ENCODE measurements around the gene ELOA2. TPM values are rescaled to one million over a fixed set of nuclear protein-coding genes. Genes with fewer than 3 reads are reported as not detected.
"Not testable (repeated sequence)": the region's sequence is repeated elsewhere in the genome, so short reads cannot be mapped to it uniquely, and the experiment has no call there.

Gene ELOA2
- total and polyA plus RNA-seq, 2 experiments from 2014 or later: not detected

GRCh38 chr18:47023769-47024465 lies 11.5 kb downstream of the ELOA2 start:
- H3K27me3 ChIP-seq (replicated peaks; ENCODE audit: insufficient read depth); H3K9me3 ChIP-seq (ENCODE audit: low read depth); H3K4me3 ChIP-seq; H3K79me2 ChIP-seq (ENCODE audit: insufficient read depth); H3F3A ChIP-seq (ENCODE audit: insufficient read depth); DNase-seq; H3K36me3 ChIP-seq (ENCODE audit: low read depth); H3K4me2 ChIP-seq (ENCODE audit: unreplicated experiment); H3K4me1 ChIP-seq (ENCODE audit: insufficient read depth); H3K27ac ChIP-seq; in situ Hi-C loops (cut with MboI); H3K9ac ChIP-seq; H2AFZ ChIP-seq; H3K9me2 ChIP-seq (ENCODE audit: insufficient read depth); H4K20me1 ChIP-seq (ENCODE audit: insufficient read depth): not testable (repeated sequence)
- WGBS, 2 experiments (ENCODE audit: low coverage in 1 of 2, low lambda C conversion rate in 2 of 2, missing lambda C conversion rate in 2 of 2): no CpG with 5 or more reads among the region's 55 CpGs

DNA sequence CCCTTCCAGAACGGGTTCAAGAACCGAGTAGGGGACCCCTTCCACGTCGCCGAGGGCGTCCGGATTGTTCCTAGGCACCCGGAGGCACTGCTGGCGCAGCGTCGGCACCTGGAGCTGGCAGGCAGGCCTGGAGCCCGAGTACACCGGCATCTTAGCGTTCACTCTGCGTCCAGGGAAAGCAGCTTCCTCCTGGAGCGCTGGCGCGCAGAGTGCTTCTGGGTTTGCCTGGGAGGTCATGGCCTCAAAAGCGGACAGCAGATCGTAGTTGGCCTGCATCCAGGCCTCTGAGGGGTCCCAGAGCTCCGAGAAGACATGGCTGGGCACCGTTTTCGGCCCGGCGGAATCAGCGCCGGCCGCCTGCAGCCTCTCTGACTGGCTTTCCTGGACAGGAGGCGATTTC lies 12.6 kb downstream of the ELOA2 start:
- H3K4me2 ChIP-seq (ENCODE audit: unreplicated experiment); H3K27ac ChIP-seq; H3K79me2 ChIP-seq (ENCODE audit: insufficient read depth); H2AFZ ChIP-seq; H3K4me3 ChIP-seq; H3K9ac ChIP-seq; H3K9me3 ChIP-seq (ENCODE audit: low read depth); DNase-seq; H4K20me1 ChIP-seq (ENCODE audit: insufficient read depth); in situ Hi-C loops (cut with MboI); H3K27me3 ChIP-seq (replicated peaks; ENCODE audit: insufficient read depth); H3K9me2 ChIP-seq (ENCODE audit: insufficient read depth); H3F3A ChIP-seq (ENCODE audit: insufficient read depth); H3K36me3 ChIP-seq (ENCODE audit: low read depth); H3K4me1 ChIP-seq (ENCODE audit: insufficient read depth): not testable (repeated sequence)
- WGBS, 2 experiments (ENCODE audit: low coverage in 1 of 2, low lambda C conversion rate in 2 of 2, missing lambda C conversion rate in 2 of 2): 81 to 94% methylated on average over 7 to 12 of the region's 29 CpGs

DNA sequence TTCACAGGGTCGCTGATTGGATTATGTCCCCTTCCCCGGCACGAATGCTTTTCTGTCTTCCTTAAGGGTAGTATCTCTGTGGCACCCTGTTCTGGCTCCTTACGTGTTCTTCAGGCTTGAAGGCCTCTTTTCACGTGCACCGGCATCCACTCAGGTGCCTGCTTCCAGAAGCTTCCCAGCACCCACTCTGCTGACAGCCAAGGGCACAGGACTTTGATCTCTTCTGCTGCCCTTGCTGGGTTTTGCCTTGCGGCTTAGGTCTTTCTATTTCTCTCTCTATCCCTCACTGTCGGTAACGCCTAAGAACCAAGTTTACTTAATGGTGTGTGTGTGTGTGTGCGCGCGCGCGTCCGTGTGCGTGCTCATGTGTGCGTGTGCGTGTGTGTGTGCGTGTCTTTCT lies 14.7 kb downstream of the ELOA2 start:
- in situ Hi-C loops (cut with MboI); H3K36me3 ChIP-seq (ENCODE audit: low read depth); H4K20me1 ChIP-seq (ENCODE audit: insufficient read depth); H3K79me2 ChIP-seq (ENCODE audit: insufficient read depth); H3K9me3 ChIP-seq (ENCODE audit: low read depth); H2AFZ ChIP-seq; H3F3A ChIP-seq (ENCODE audit: insufficient read depth); DNase-seq; H3K4me1 ChIP-seq (ENCODE audit: insufficient read depth); H3K9ac ChIP-seq; H3K4me3 ChIP-seq; H3K27ac ChIP-seq; H3K27me3 ChIP-seq (replicated peaks; ENCODE audit: insufficient read depth); H3K9me2 ChIP-seq (ENCODE audit: insufficient read depth); H3K4me2 ChIP-seq (ENCODE audit: unreplicated experiment): not testable (repeated sequence)
- no CpG with 5 or more reads among the region's 19 CpGs for WGBS, 2 experiments (ENCODE audit: low coverage in 1 of 2, low lambda C conversion rate in 2 of 2, missing lambda C conversion rate in 2 of 2)

GRCh38 chr18:47019870-47020269 lies 15.6 kb downstream of the ELOA2 start:
- H4K20me1 ChIP-seq (ENCODE audit: insufficient read depth); in situ Hi-C loops (cut with MboI); H3K9me3 ChIP-seq (ENCODE audit: low read depth); H3K36me3 ChIP-seq (ENCODE audit: low read depth); H3K27ac ChIP-seq; H3K4me3 ChIP-seq; H3F3A ChIP-seq (ENCODE audit: insufficient read depth); H3K9ac ChIP-seq; H3K4me1 ChIP-seq (ENCODE audit: insufficient read depth); H3K79me2 ChIP-seq (ENCODE audit: insufficient read depth); H3K4me2 ChIP-seq (ENCODE audit: unreplicated experiment); H3K9me2 ChIP-seq (ENCODE audit: insufficient read depth); H3K27me3 ChIP-seq (replicated peaks; ENCODE audit: insufficient read depth); DNase-seq; H2AFZ ChIP-seq: not testable (repeated sequence)
- WGBS, 2 experiments (ENCODE audit: low coverage in 1 of 2, low lambda C conversion rate in 2 of 2, missing lambda C conversion rate in 2 of 2): no CpG with 5 or more reads among the region's 10 CpGs

Other genes starting within 250 kb of the ELOA2 start
- gene PIAS2, start 118.1 kb downstream of the ELOA2 start, total RNA-seq (2014; rRNA removed; shearing (Covaris generic)): 21.3 and 25.0 TPM in 2 replicates
- gene PIAS2, start 118.1 kb downstream of the ELOA2 start, polyA plus RNA-seq (2016; fragmentation: Nextera tagmentation; extraction: Ambion mirVana): 23.0 and 26.0 TPM in 2 replicates
- 3.9 and 9.6 TPM in 2 replicates for gene KATNAL2, start 118.0 kb downstream of the ELOA2 start, total RNA-seq (2014; rRNA removed; shearing (Covaris generic))
- gene KATNAL2, start 118.0 kb downstream of the ELOA2 start, polyA plus RNA-seq (2016; fragmentation: Nextera tagmentation; extraction: Ambion mirVana): 4.1 and 4.6 TPM in 2 replicates
- gene HDHD2, start 114.9 kb upstream of the ELOA2 start, total RNA-seq (2014; rRNA removed; shearing (Covaris generic)): 11.6 and 14.2 TPM in 2 replicates
- 23.6 and 25.4 TPM in 2 replicates for gene HDHD2, start 114.9 kb upstream of the ELOA2 start, polyA plus RNA-seq (2016; fragmentation: Nextera tagmentation; extraction: Ambion mirVana)
- gene IER3IP1, start 140.7 kb upstream of the ELOA2 start, total RNA-seq (2014; rRNA removed; shearing (Covaris generic)): 26.3 and 28.3 TPM in 2 replicates
- gene IER3IP1, start 140.7 kb upstream of the ELOA2 start, polyA plus RNA-seq (2016; fragmentation: Nextera tagmentation; extraction: Ambion mirVana): 39.8 and 40.9 TPM in 2 replicates
- not detected in 2 replicates for gene SKOR2, start 216.0 kb upstream of the ELOA2 start, total RNA-seq (2014; rRNA removed; shearing (Covaris generic))
- gene SKOR2, start 216.0 kb upstream of the ELOA2 start, polyA plus RNA-seq (2016; fragmentation: Nextera tagmentation; extraction: Ambion mirVana): not detected in 2 replicates